IMR-90 (cell line): ENCODE data around the gene ZFPL1. TPM values are rescaled to one million over a fixed set of nuclear protein-coding genes. Genes with fewer than 3 reads are reported as not detected.
A peak's percentile ranks its signal among the peaks of the same experiment; 100 is the strongest.

Experiments
- ATAC-seq: fragments of 200-7000 bp; cut with Tn5 transposase; 2 replicates; pipeline ENCODE4 v1.9.1; 2020; ENCODE audit warnings: low read depth, mild to moderate bottlenecking, moderate library complexity
- BruUV-seq: library from RNA; stranded (reverse); fragments of 400-500 nt; replicated peaks from 2 replicates; lab custom pipeline; 2021; lab: Mats Ljungman, UMichigan
- CTCF ChIA-PET: fragments of 300-600 bp; formaldehyde crosslinking; extraction: SDS; loops from one replicate; lab custom pipeline; 2021; ENCODE audit warnings: antibody characterized with exemption; lab: Yijun Ruan, JAX
- POLR2A ChIA-PET: fragments of 300-600 bp; sonication (Branson Sonifier 250); formaldehyde crosslinking; loops from one replicate; lab custom pipeline; 2022; ENCODE audit warnings: antibody characterized with exemption; ENCODE audit not compliant: unreplicated experiment; lab: Charles Lee
- DNase-seq: peaks from one replicate; pipeline ENCODE4 v3.0.0; 2013
- H2AFZ ChIP-seq: replicated peaks from 2 replicates; pipeline ENCODE3; 2013; ENCODE audit warnings: low read length, mild to moderate bottlenecking; ENCODE audit not compliant: poor library complexity
- H2AK5ac ChIP-seq: 2 replicates; pipeline ENCODE4 v1.6.1; 2013; ENCODE audit warnings: low read depth, low read length, inconsistent platforms
- H2AK9ac ChIP-seq: replicated peaks from 2 replicates; pipeline ENCODE3; 2013; ENCODE audit warnings: mild to moderate bottlenecking, low read depth, low read length, moderate library complexity; ENCODE audit not compliant: poor library complexity
- H2BK120ac ChIP-seq: 2 replicates; pipeline ENCODE4 v1.6.1; 2013; ENCODE audit warnings: low read depth, low read length, inconsistent platforms
- H2BK15ac ChIP-seq: 3 replicates; pipeline ENCODE4 v1.6.1; 2013; ENCODE audit warnings: low read depth, low read length, inconsistent platforms
- H2BK20ac ChIP-seq: 2 replicates; pipeline ENCODE4 v1.6.1; 2013; ENCODE audit warnings: low read depth, mild to moderate bottlenecking, inconsistent platforms, low read length, moderate library complexity
- H2BK5ac ChIP-seq: 2 replicates; pipeline ENCODE4 v1.6.1; 2013; ENCODE audit warnings: mild to moderate bottlenecking, low read depth, low read length, inconsistent platforms; ENCODE audit not compliant: poor library complexity, severe bottlenecking
- H3K14ac ChIP-seq: replicated peaks from 2 replicates; pipeline ENCODE4 v1.6.1; 2013; ENCODE audit warnings: low read depth, low read length, inconsistent platforms
- H3K18ac ChIP-seq: 2 replicates; pipeline ENCODE4 v1.6.1; 2013; ENCODE audit warnings: low read depth, low read length, control low read depth
- H3K23ac ChIP-seq: 2 replicates; pipeline ENCODE4 v1.6.1; 2013; ENCODE audit warnings: low read depth, low read length, inconsistent platforms
- H3K27ac ChIP-seq: 2 replicates; pipeline ENCODE4 v1.5.1; 2013; ENCODE audit warnings: mild to moderate bottlenecking, control low read depth, low read length; ENCODE audit not compliant: insufficient read depth
- H3K27me3 ChIP-seq: 2 replicates; pipeline ENCODE4 v1.6.1; 2013; ENCODE audit warnings: low read length; ENCODE audit not compliant: control insufficient read depth, insufficient read depth
- H3K36me3 ChIP-seq: 2 replicates; pipeline ENCODE4 v1.6.1; 2013; ENCODE audit warnings: low read length, mixed read lengths; ENCODE audit not compliant: control insufficient read depth, insufficient read depth
- H3K4ac ChIP-seq: 2 replicates; pipeline ENCODE4 v1.6.1; 2013; ENCODE audit warnings: low read depth, low read length, inconsistent platforms
- H3K4me1 ChIP-seq: 2 replicates; pipeline ENCODE4 v1.6.1; 2013; ENCODE audit warnings: low read length, mixed read lengths; ENCODE audit not compliant: control insufficient read depth, insufficient read depth
- H3K4me2 ChIP-seq: 2 replicates; pipeline ENCODE4 v1.6.1; 2013; ENCODE audit warnings: low read depth, mild to moderate bottlenecking, control low read depth, low read length, moderate library complexity
- H3K4me3 ChIP-seq: 2 replicates; pipeline ENCODE4 v1.5.1; 2013; ENCODE audit warnings: low read depth, mild to moderate bottlenecking, control low read depth, low read length, moderate library complexity; ENCODE audit not compliant: insufficient read depth
- H3K56ac ChIP-seq: 2 replicates; pipeline ENCODE4 v1.6.1; 2013; ENCODE audit warnings: low read length, inconsistent platforms; ENCODE audit not compliant: insufficient read depth; ENCODE audit errors: extremely low read depth
- H3K79me1 ChIP-seq, 2 experiments: 2 replicates each; pipeline ENCODE4 v1.6.1; 2013; ENCODE audit warnings: low read length in 2 of 2, inconsistent platforms in 1 of 2, low read depth in 1 of 2
- H3K9ac ChIP-seq: 2 replicates; pipeline ENCODE4 v1.6.1; 2013; ENCODE audit warnings: low read depth, low read length, control low read depth
- H3K9me1 ChIP-seq: 2 replicates; pipeline ENCODE4 v1.6.1; 2013; ENCODE audit warnings: low read length, inconsistent platforms; ENCODE audit not compliant: insufficient read depth
- H3K9me3 ChIP-seq: 2 replicates; pipeline ENCODE4 v1.6.1; 2013; ENCODE audit warnings: low read length; ENCODE audit not compliant: control insufficient read depth, insufficient read depth
- H4K20me1 ChIP-seq: 2 replicates; pipeline ENCODE4 v1.6.1; 2013; ENCODE audit warnings: low read length, inconsistent platforms; ENCODE audit not compliant: insufficient read depth
- H4K5ac ChIP-seq: 2 replicates; pipeline ENCODE4 v1.6.1; 2013; ENCODE audit warnings: mild to moderate bottlenecking, low read depth, low read length, control low read depth
- H4K8ac ChIP-seq, 2 experiments: 2 replicates each; pipeline ENCODE4 v1.6.1; 2013; ENCODE audit warnings: low read depth in 2 of 2, low read length in 2 of 2, control low read depth in 1 of 2, inconsistent platforms in 1 of 2
- H4K91ac ChIP-seq: 2 replicates; pipeline ENCODE4 v1.6.1; 2013; ENCODE audit warnings: low read depth, low read length, inconsistent platforms; ENCODE audit not compliant: insufficient read depth
- BHLHE40 ChIP-seq: fragments of 150-350 bp; IDR thresholded peaks from 2 replicates; pipeline ENCODE4 v1.6.1; 2016; ENCODE audit warnings: mild to moderate bottlenecking, low read depth, low read length
- CHD1 ChIP-seq: IDR thresholded peaks from 2 replicates; pipeline ENCODE4 v1.6.1; 2012; ENCODE audit warnings: low read depth, low read length, improper control_type of control experiment
- FOS ChIP-seq: fragments of 150-350 bp; IDR thresholded peaks from 2 replicates; pipeline ENCODE4 v1.6.1; 2016; ENCODE audit warnings: low read depth, low read length
- MAZ ChIP-seq: IDR thresholded peaks from 2 replicates; pipeline ENCODE4 v1.6.1; 2012; ENCODE audit warnings: low read depth, mild to moderate bottlenecking, low read length, improper control_type of control experiment, moderate library complexity, borderline replicate concordance
- MXI1 ChIP-seq: IDR thresholded peaks from 2 replicates; pipeline ENCODE4 v1.6.1; 2012; ENCODE audit warnings: low read depth, mild to moderate bottlenecking, low read length, moderate library complexity, borderline replicate concordance
- NFE2L2 ChIP-seq: fragments of 150-350 bp; IDR thresholded peaks from 2 replicates; pipeline ENCODE4 v1.6.1; 2016; ENCODE audit warnings: low read depth, mild to moderate bottlenecking, low read length
- POLR2A ChIP-seq: IDR thresholded peaks from 2 replicates; pipeline ENCODE4 v1.6.1; 2012; ENCODE audit warnings: mild to moderate bottlenecking, low read depth, low read length
- RCOR1 ChIP-seq: IDR thresholded peaks from 2 replicates; pipeline ENCODE4 v1.6.1; 2012; ENCODE audit warnings: mild to moderate bottlenecking, low read length, improper control_type of control experiment; ENCODE audit not compliant: insufficient replicate concordance
- RFX5 ChIP-seq: IDR thresholded peaks from 2 replicates; pipeline ENCODE4 v1.8.0; 2012; ENCODE audit warnings: low read depth, mild to moderate bottlenecking, low read length, moderate library complexity
- SMC3 ChIP-seq: fragments of 150-350 bp; IDR thresholded peaks from 2 replicates; pipeline ENCODE4 v1.6.1; 2016; ENCODE audit warnings: low read depth, mild to moderate bottlenecking, antibody characterized with exemption, low read length, moderate library complexity
- WGBS, 2 experiments: methylation state at CpG; one replicate each; pipeline versions ENCODE4 v1.1.5 to v1.1.7; 2013; ENCODE audit warnings: missing lambda C conversion rate in 2 of 2; ENCODE audit not compliant: insufficient read length in 1 of 2; ENCODE audit errors: extremely low coverage in 2 of 2; 5-methylcytosine and 5-hydroxymethylcytosine counted together
- dilution Hi-C: fragments of 300-500 bp; cut with HindIII; formaldehyde crosslinking; loops from one replicate; pipeline ENCODE4 v1.14.3; 2018; ENCODE audit warnings: low sequenced_read_pairs; ENCODE audit not compliant: unreplicated experiment
- in situ Hi-C: fragments of 300-500 bp; cut with MboI; formaldehyde crosslinking; loops from 3 replicates; pipeline ENCODE4 v1.14.3; 2019; ENCODE audit warnings: low sequenced_read_pairs, inconsistent platforms, mixed read lengths
- intact Hi-C: fragments of 100-400 bp; cut with micrococcal nuclease; formaldehyde crosslinking; loops from 2 replicates; pipeline ENCODE4 v1.10.0; 2022
- polyA plus RNA-seq, 3 experiments: library from polyadenylated mRNA; depleted of rRNA; stranded (reverse); fragments of >200 nt; gene quantifications; 2 replicates each; pipeline ENCODE4 v1.2.3, GENCODE V29; 2012; ENCODE audit warnings: low replicate concordance in 1 of 3
- total RNA-seq: library from RNA; depleted of rRNA; stranded (reverse); fragments of >200 nt; gene quantifications from 2 replicates; pipeline ENCODE4 v1.2.3, GENCODE V29; 2012
- TF ChIP-seq, protein P1 (sequence below): conservative IDR thresholded peaks from 2 replicates; pipeline ENCODE4 v1.5.1; 2012; ENCODE audit warnings: mild to moderate bottlenecking, low read depth, low read length, improper control_type of control experiment
- TF ChIP-seq, protein P2 (sequence below): fragments of 150-350 bp; IDR thresholded peaks from 2 replicates; pipeline ENCODE4 v1.6.1; 2016; ENCODE audit warnings: low read depth, mild to moderate bottlenecking, low read length, moderate library complexity, borderline replicate concordance

The ZFPL1 gene
- total and polyA plus RNA-seq, 2 of the 4 experiments (the other 2 are of a cell fraction): 24.0 to 67.5 TPM

DNA sequence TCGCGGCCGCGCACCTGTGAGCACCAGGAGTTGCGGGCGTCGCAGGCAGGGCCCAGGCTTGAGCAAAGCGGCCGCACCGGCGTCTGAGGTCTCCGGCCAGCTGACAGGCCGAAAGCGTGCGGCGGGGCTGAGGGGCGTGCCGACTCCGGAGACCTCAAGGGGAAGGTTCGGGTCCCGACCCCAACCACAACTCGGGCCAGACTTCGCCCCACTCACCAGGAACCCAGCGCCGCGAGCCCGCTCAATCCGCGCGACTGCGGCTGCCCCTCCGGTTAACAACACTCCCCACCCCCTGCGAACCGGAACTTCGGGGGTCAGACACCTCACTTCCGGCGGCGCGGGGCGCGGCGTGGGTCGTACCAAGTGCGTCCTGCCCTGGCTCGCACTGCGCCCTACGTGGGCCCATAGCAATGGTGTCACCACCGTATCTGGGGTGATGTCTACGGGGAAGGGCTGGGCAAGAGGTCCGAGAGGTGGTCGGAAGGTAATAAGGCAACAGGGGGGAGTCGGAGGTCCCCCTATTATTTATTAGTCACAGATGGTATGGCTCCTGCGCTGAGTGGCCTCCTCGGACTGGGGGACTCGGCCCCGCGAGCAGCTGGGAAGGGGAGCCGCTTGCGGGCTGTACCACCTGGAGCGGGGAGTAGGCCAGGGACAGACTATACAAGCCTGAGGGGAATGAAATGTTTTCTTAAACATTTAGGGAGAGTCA is 50.4 kb downstream of the ZFPL1 start, which contains the start of gene SYVN1:
Gene SYVN1 (minus strand): TSS at position 280 of the 712 bp plus-strand sequence. CDS start 918 bp downstream, outside the sequence.
- Histone ChIP-seq H2BK5ac (peak within 1 kb of the TSS; percentile 98), H4K5ac (peak within 1 kb of the TSS; percentile 95), H3K4ac (peak within 1 kb of the TSS; percentile 100), H4K20me1 (peaks cover 28% of the 10 kb centered on the region), H4K8ac (peak within 1 kb of the TSS; percentile 98 to 99), H3K14ac (peak within 1 kb of the TSS; percentile 100), H3K18ac (peak within 1 kb of the TSS; percentile 98), H2BK20ac (peak within 1 kb of the TSS; percentile 90), H3K4me1 (peaks cover 6% of the 10 kb centered on the region; the same call in 1 of the 2 replicates), H3K79me1 (peaks cover 18 to 43% of the 10 kb centered on the region in 2 experiments), H2AFZ (peak within 1 kb of the TSS; percentile 99), H3K9me1 (peaks cover 21% of the 10 kb centered on the region), H3K4me2 (peak within 1 kb of the TSS; percentile 93), H3K9ac (peak within 1 kb of the TSS; percentile 99), H4K91ac (peak within 1 kb of the TSS; percentile 100), H2AK5ac (peak within 1 kb of the TSS; percentile 99), H2BK15ac (peak within 1 kb of the TSS; percentile 100; the same call in 2 of the 3 replicates), H3K56ac (peak within 1 kb of the TSS; percentile 96), H3K36me3 (peaks cover 34% of the 10 kb centered on the region), H3K23ac (peak within 1 kb of the TSS; percentile 95), H3K27me3 (no peaks in the 10 kb centered on the region), H3K4me3 (peak within 1 kb of the TSS; percentile 63), H3K27ac (peak within 1 kb of the TSS; percentile 99), H3K9me3 (no peaks in the 10 kb centered on the region), H2BK120ac (peak within 1 kb of the TSS; percentile 98), H2AK9ac (peak within 1 kb of the TSS; percentile 98)
- intact Hi-C loops: no loop called here
- BruUV-seq: no TSS peak
- dilution Hi-C loops: no loop called here
- WGBS, 2 experiments: 0% methylated on average over 11 of the region's 60 CpGs; no CpG with 5 or more reads in 1 of the 2 experiments
- TF ChIP-seq SMC3: no peak
- peak; percentile 92 for TF ChIP-seq BHLHE40
- 0 out of 2 replicates have a peak, but pooled peaks have one; percentile 2 for TF ChIP-seq NFE2L2
- TF ChIP-seq CHD1: peak; percentile 89; the same call in 1 of the 2 replicates
- peak; percentile 97 for TF ChIP-seq POLR2A
- TF ChIP-seq FOS: no peak
- no peak for TF ChIP-seq RFX5
- peak; percentile 94 for TF ChIP-seq MAZ
- TF ChIP-seq RCOR1: no peak
- peak; percentile 84 for TF ChIP-seq MXI1
- TF ChIP-seq, protein P1, sequence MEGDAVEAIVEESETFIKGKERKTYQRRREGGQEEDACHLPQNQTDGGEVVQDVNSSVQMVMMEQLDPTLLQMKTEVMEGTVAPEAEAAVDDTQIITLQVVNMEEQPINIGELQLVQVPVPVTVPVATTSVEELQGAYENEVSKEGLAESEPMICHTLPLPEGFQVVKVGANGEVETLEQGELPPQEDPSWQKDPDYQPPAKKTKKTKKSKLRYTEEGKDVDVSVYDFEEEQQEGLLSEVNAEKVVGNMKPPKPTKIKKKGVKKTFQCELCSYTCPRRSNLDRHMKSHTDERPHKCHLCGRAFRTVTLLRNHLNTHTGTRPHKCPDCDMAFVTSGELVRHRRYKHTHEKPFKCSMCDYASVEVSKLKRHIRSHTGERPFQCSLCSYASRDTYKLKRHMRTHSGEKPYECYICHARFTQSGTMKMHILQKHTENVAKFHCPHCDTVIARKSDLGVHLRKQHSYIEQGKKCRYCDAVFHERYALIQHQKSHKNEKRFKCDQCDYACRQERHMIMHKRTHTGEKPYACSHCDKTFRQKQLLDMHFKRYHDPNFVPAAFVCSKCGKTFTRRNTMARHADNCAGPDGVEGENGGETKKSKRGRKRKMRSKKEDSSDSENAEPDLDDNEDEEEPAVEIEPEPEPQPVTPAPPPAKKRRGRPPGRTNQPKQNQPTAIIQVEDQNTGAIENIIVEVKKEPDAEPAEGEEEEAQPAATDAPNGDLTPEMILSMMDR: no peak
- TF ChIP-seq, protein P2, sequence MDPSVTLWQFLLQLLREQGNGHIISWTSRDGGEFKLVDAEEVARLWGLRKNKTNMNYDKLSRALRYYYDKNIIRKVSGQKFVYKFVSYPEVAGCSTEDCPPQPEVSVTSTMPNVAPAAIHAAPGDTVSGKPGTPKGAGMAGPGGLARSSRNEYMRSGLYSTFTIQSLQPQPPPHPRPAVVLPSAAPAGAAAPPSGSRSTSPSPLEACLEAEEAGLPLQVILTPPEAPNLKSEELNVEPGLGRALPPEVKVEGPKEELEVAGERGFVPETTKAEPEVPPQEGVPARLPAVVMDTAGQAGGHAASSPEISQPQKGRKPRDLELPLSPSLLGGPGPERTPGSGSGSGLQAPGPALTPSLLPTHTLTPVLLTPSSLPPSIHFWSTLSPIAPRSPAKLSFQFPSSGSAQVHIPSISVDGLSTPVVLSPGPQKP: peak; percentile 39; the same call in 1 of the 2 replicates
- ATAC-seq (peak; percentile 87), DNase-seq (peak; percentile 85)
- in situ Hi-C loops: no loop called here
- POLR2A ChIA-PET: interaction anchor here (0.6 kb wide), 1 partner anchor 12 kb away, joined by 4 read pairs; no protein-coding TSS in a partner anchor
- CTCF ChIA-PET: no interaction called here
